Middle frontal gyrus (tissue), 1 donor: Measurements from ENCODE around the gene PHF24.

Experiments
- DNase-seq: peaks from one replicate; pipeline ENCODE4 v3.0.0-alpha.2; 2015; ENCODE audit warnings: low spot score; ENCODE audit errors: extremely low spot score

Gene PHF24

GRCh38 chr9:34982361-34982760, 24.3 kb downstream of the PHF24 start:
- DNase-seq: no peak

GRCh38 chr9:34983209-34983608, 25.1 kb downstream of the PHF24 start:
- no peak for DNase-seq

- DNase-seq: no peak
Measured at GRCh38 chr9:34984049-34984448, 26.0 kb downstream of the PHF24 start.

- DNase-seq: no peak
Measured at GRCh38 chr9:34985311-34985899, 27.3 kb downstream of the PHF24 start.

- DNase-seq: peak; percentile 78
Measured at GRCh38 chr9:34986540-34987047, 28.5 kb downstream of the PHF24 start.

GRCh38 chr9:34987160-34987901, 29.2 kb downstream of the PHF24 start:
- no peak for DNase-seq

GRCh38 chr9:34988218-34989002, 30.3 kb downstream of the PHF24 start:
- no peak for DNase-seq

GRCh38 chr9:34989003-34989945, 31.2 kb downstream of the PHF24 start, which contains the start of gene DNAJB5:
Gene DNAJB5, plus strand, starts transcription at chr9:34989745. Its CDS starts 886 bp downstream, at chr9:34990631.
- peak; percentile 98 for DNase-seq

GRCh38 chr9:34989946-34990635, 32.0 kb downstream of the PHF24 start:
- no peak for DNase-seq

- no peak for DNase-seq
Measured at GRCh38 chr9:34990908-34991606, 33.0 kb downstream of the PHF24 start.

- no peak for DNase-seq
Measured at GRCh38 chr9:34991607-34992375, 33.7 kb downstream of the PHF24 start.

- DNase-seq: no peak
Measured at GRCh38 chr9:34992376-34992951, 34.4 kb downstream of the PHF24 start.

- DNase-seq: no peak
Measured at GRCh38 chr9:34993502-34994259, 35.6 kb downstream of the PHF24 start.

GRCh38 chr9:34994260-34994899, 36.3 kb downstream of the PHF24 start:
- no peak for DNase-seq

GRCh38 chr9:34994900-34995669, 37.0 kb downstream of the PHF24 start:
- no peak for DNase-seq

- DNase-seq: no peak
Measured at GRCh38 chr9:34995670-34996060, 37.6 kb downstream of the PHF24 start.
